Measurements from ENCODE around the gene WBP2. TPM values are rescaled to one million over a fixed set of nuclear protein-coding genes. Genes with fewer than 3 reads are reported as not detected.

The WBP2 gene
- total RNA-seq, 2 experiments from 2014 or later, result 98.5 to 114 TPM

GRCh38 chr17:75832164-75832651, 22.9 kb downstream of the WBP2 start:
- intact Hi-C loops (cut with DNase I, micrococcal nuclease), result loop anchor here in 1 of 2 experiments (2.0 kb wide), 1 partner anchor 47 kb away; the partner anchor contains the start of gene UNK
- H3K27ac Mint-ChIP-seq, result peak overlapping the region; percentile 94
- Histone ChIP-seq H3K4me3 (ENCODE audit: low read length) (peak overlapping the region; percentile 36), H3K4me1 (ENCODE audit: insufficient read depth, low read length) (peaks cover 73% of the 10 kb centered on the region), H3K27me3 (ENCODE audit: control insufficient read depth in 1 of 2, insufficient read depth in 2 of 2, low read length in 2 of 2) (no peaks in the 10 kb centered on the region), H3K27ac (ENCODE audit: low read depth in 1 of 2, low read length in 2 of 2) (peak overlapping the region; percentile 75 to 89), H3K36me3 (ENCODE audit: insufficient read depth, low read length) (peaks cover 72% of the 10 kb centered on the region), H3K9me3 (ENCODE audit: control insufficient read depth in 1 of 2, insufficient read depth in 1 of 2, low read length in 2 of 2) (peaks cover 0 to 4% of the 10 kb centered on the region in 2 experiments)
- ATAC-seq (ENCODE audit: poor library complexity) (peak; percentile 47), DNase-seq (peak in 8 of 14 experiments; percentile 20 to 87 (median 45))
- H3K36me3 Mint-ChIP-seq (ENCODE audit: low read depth), result peaks cover 55% of the 10 kb centered on the region
- H3K4me1 Mint-ChIP-seq (ENCODE audit: low read depth), result peaks cover 40% of the 10 kb centered on the region
- POLR2A ChIA-PET, result interaction anchor here (0.8 to 4.2 kb wide), 15 partner anchors 12 to 164 kb away, joined by 3 to 29 read pairs (median 4); partner anchors contain the start of genes UNC13D, UNK and WBP2
- CTCF ChIA-PET, result interaction anchor here (1.1 to 1.6 kb wide), 5 partner anchors 23 to 82 kb away, joined by 3 to 5 read pairs (median 4); partner anchors contain the start of genes TRIM65 and WBP2
- TF ChIP-seq CTCF (IDR thresholded peaks at IDR 0.05), result no peak
- H3K4me3 Mint-ChIP-seq, result peak overlapping the region; percentile 54
- no peaks in the 10 kb centered on the region for H3K27me3 Mint-ChIP-seq
- no peaks in the 10 kb centered on the region for H3K9me3 Mint-ChIP-seq

GRCh38 chr17:75831032-75831571, 24.0 kb downstream of the WBP2 start:
- no peak overlapping the region for H3K4me3 Mint-ChIP-seq
- ChIA-PET POLR2A (interaction anchor here (1.1 to 4.2 kb wide), 6 partner anchors 9 to 66 kb away, joined by 3 to 29 read pairs (median 8); partner anchors contain the start of genes GALK1, UNC13D and WBP2), CTCF (interaction anchor here (1.6 to 5.9 kb wide), 3 partner anchors 17 to 78 kb away, joined by 4 to 51 read pairs (median 6); partner anchors contain the start of gene WBP2)
- H3K36me3 Mint-ChIP-seq (ENCODE audit: low read depth), result peaks cover 55% of the 10 kb centered on the region
- H3K27ac Mint-ChIP-seq, result no peak overlapping the region
- DNase-seq, result no peak
- Histone ChIP-seq H3K27ac (ENCODE audit: low read depth in 1 of 2, low read length in 2 of 2) (no peak overlapping the region), H3K4me1 (ENCODE audit: insufficient read depth, low read length) (peaks cover 73% of the 10 kb centered on the region), H3K4me3 (ENCODE audit: low read length) (no peak overlapping the region), H3K9me3 (ENCODE audit: control insufficient read depth in 1 of 2, insufficient read depth in 1 of 2, low read length in 2 of 2) (peaks cover 0 to 4% of the 10 kb centered on the region in 2 experiments), H3K27me3 (ENCODE audit: control insufficient read depth in 1 of 2, insufficient read depth in 2 of 2, low read length in 2 of 2) (no peaks in the 10 kb centered on the region), H3K36me3 (ENCODE audit: insufficient read depth, low read length) (peaks cover 72% of the 10 kb centered on the region)
- H3K27me3 Mint-ChIP-seq, result no peaks in the 10 kb centered on the region
- no peak for TF ChIP-seq CTCF (IDR thresholded peaks at IDR 0.05)
- H3K4me1 Mint-ChIP-seq (ENCODE audit: low read depth), result peaks cover 40% of the 10 kb centered on the region
- intact Hi-C loops (cut with DNase I, micrococcal nuclease), result no loop called here
- H3K9me3 Mint-ChIP-seq, result no peaks in the 10 kb centered on the region
- no peak for ATAC-seq (ENCODE audit: poor library complexity)

GRCh38 chr17:75830164-75831031, 24.7 kb downstream of the WBP2 start:
- no peak for ATAC-seq (ENCODE audit: poor library complexity)
- Histone ChIP-seq H3K36me3 (ENCODE audit: insufficient read depth, low read length) (peaks cover 70% of the 10 kb centered on the region), H3K4me1 (ENCODE audit: insufficient read depth, low read length) (peaks cover 68% of the 10 kb centered on the region), H3K27ac (ENCODE audit: low read depth in 1 of 2, low read length in 2 of 2) (no peak overlapping the region), H3K4me3 (ENCODE audit: low read length) (no peak overlapping the region), H3K9me3 (ENCODE audit: control insufficient read depth in 1 of 2, insufficient read depth in 1 of 2, low read length in 2 of 2) (peaks cover 0 to 4% of the 10 kb centered on the region in 2 experiments), H3K27me3 (ENCODE audit: control insufficient read depth in 1 of 2, insufficient read depth in 2 of 2, low read length in 2 of 2) (no peaks in the 10 kb centered on the region)
- ChIA-PET CTCF (interaction anchor here (0.8 to 5.9 kb wide), 7 partner anchors 17 to 77 kb away, joined by 3 to 51 read pairs (median 6); partner anchors contain the start of gene GALK1), POLR2A (interaction anchor here (0.6 to 4.2 kb wide), 12 partner anchors 8 to 65 kb away, joined by 3 to 29 read pairs (median 4); partner anchors contain the start of genes GALK1, UNC13D and WBP2)
- peak in 8 of 14 experiments; percentile 23 to 63 (median 40) for DNase-seq
- Mint-ChIP-seq H3K4me3 (no peak overlapping the region), H3K27me3 (no peaks in the 10 kb centered on the region), H3K4me1 (ENCODE audit: low read depth) (peaks cover 40% of the 10 kb centered on the region), H3K9me3 (no peaks in the 10 kb centered on the region), H3K27ac (no peak overlapping the region), H3K36me3 (ENCODE audit: low read depth) (peaks cover 50% of the 10 kb centered on the region)
- intact Hi-C loops (cut with DNase I, micrococcal nuclease), result no loop called here
- peak; percentile 57 for TF ChIP-seq CTCF (IDR thresholded peaks at IDR 0.05)

Data from CD4-positive, alpha-beta T cell (primary cell).